Measurements from ENCODE around the gene VPS18. TPM values are rescaled to one million over a fixed set of nuclear protein-coding genes. Genes with fewer than 3 reads are reported as not detected.

VPS18 gene
- total and polyA plus RNA-seq, 4 donors: 3.4 to 15.3 (median 10.3) TPM

- Histone ChIP-seq H3K4me1 (ENCODE audit: control insufficient read depth in 4 of 4, insufficient read depth in 4 of 4, low read length in 3 of 4) (peaks cover 8 to 35% (median 23%) of the 10 kb centered on the region in 4 donors), H3K4me3 (ENCODE audit: low read depth in 1 of 3, low read length in 3 of 3) (no peak overlapping the region), H3K27me3 (ENCODE audit: control insufficient read depth in 4 of 4, insufficient read depth in 4 of 4, low read length in 3 of 4) (no peaks in the 10 kb centered on the region), H3K27ac (ENCODE audit: low read depth in 1 of 2, low read length in 2 of 2) (no peak overlapping the region), H3K36me3 (ENCODE audit: control insufficient read depth in 4 of 4, insufficient read depth in 3 of 4, low read depth in 1 of 4, low read length in 3 of 4) (no peaks in the 10 kb centered on the region), H3K9me3 (ENCODE audit: control insufficient read depth in 4 of 4, low read length in 3 of 4) (no peaks in the 10 kb centered on the region), H3K9ac (ENCODE audit: low read depth in 1 of 2, low read length in 2 of 2) (no peak overlapping the region)
- WGBS: 70% methylated on average over 12 of the region's 12 CpGs
- no peak for TF ChIP-seq FOXA1 (IDR thresholded peaks at IDR 0.05)
- no peak for TF ChIP-seq GABPA (IDR thresholded peaks at IDR 0.05 in 1 of 2, conservative IDR thresholded peaks at IDR 0.05 in 1 of 2)
- TF ChIP-seq MAX (IDR thresholded peaks at IDR 0.05): no peak
- TF ChIP-seq REST (IDR thresholded peaks at IDR 0.05): no peak
- TF ChIP-seq NR2F2 (IDR thresholded peaks at IDR 0.05): no peak
- TF ChIP-seq RXRA (IDR thresholded peaks at IDR 0.05): no peak
- no peak for TF ChIP-seq HNF4G (IDR thresholded peaks at IDR 0.05)
- no peak for TF ChIP-seq SP1 (IDR thresholded peaks at IDR 0.05)
- no peak for TF ChIP-seq FOXA2 (IDR thresholded peaks at IDR 0.05)
- no peak for TF ChIP-seq RAD21 (IDR thresholded peaks at IDR 0.05)
- no peak for TF ChIP-seq ATF3 (IDR thresholded peaks at IDR 0.05)
- no peak for TF ChIP-seq JUND (IDR thresholded peaks at IDR 0.05)
- DNase-seq (ENCODE audit: low spot score): no peak
Measured at GRCh38 chr15:40942878-40943277, 48.6 kb downstream of the VPS18 start.

- no peak for DNase-seq (ENCODE audit: low spot score)
- H3K27me3 ChIP-seq (ENCODE audit: control insufficient read depth in 4 of 4, insufficient read depth in 4 of 4, low read length in 3 of 4): no peaks in the 10 kb centered on the region
- H3K4me1 ChIP-seq (ENCODE audit: control insufficient read depth in 4 of 4, insufficient read depth in 4 of 4, low read length in 3 of 4): peaks cover 8 to 31% (median 22%) of the 10 kb centered on the region in 4 donors
- H3K27ac ChIP-seq (ENCODE audit: low read depth in 1 of 2, low read length in 2 of 2): no peak overlapping the region
- H3K9ac ChIP-seq (ENCODE audit: low read depth in 1 of 2, low read length in 2 of 2): no peak overlapping the region
- WGBS: 96% methylated on average over 9 of the region's 9 CpGs
- H3K4me3 ChIP-seq (ENCODE audit: low read depth in 1 of 3, low read length in 3 of 3): no peak overlapping the region
- H3K9me3 ChIP-seq (ENCODE audit: control insufficient read depth in 4 of 4, low read length in 3 of 4): no peaks in the 10 kb centered on the region
- TF ChIP-seq SP1 (IDR thresholded peaks at IDR 0.05) (no peak), MAX (IDR thresholded peaks at IDR 0.05) (no peak), EGR1 (IDR thresholded peaks at IDR 0.05; ENCODE audit: low read depth in 2 of 2) (no peak), CTCF (IDR thresholded peaks at IDR 0.05; ENCODE audit: low read depth, low read length, missing input control) (no peak), ZBTB33 (IDR thresholded peaks at IDR 0.05) (no peak)
- H3K36me3 ChIP-seq (ENCODE audit: control insufficient read depth in 4 of 4, insufficient read depth in 3 of 4, low read depth in 1 of 4, low read length in 3 of 4): no peaks in the 10 kb centered on the region
Measured at GRCh38 chr15:40943764-40944365, 49.6 kb downstream of the VPS18 start.

Measured in liver (tissue), 9 donors.